ENCODE data around the gene ADAMTSL1. TPM values are rescaled to one million over a fixed set of nuclear protein-coding genes. Genes with fewer than 3 reads are reported as not detected.

ADAMTSL1 gene
- total and polyA plus RNA-seq, 2 donors from 2014 or later: 3.0 to 27.3 TPM

GRCh38 chr9:18678821-18679590 lies 205.1 kb downstream of the ADAMTSL1 start:
- FAIRE-seq (no peak), DNase-seq (no peak)
- no peak overlapping the region for H3K9ac ChIP-seq (ENCODE audit: low read length in 3 of 3)
- peaks cover 0 to 3% (median 0%) of the 10 kb centered on the region in 3 donors for H3K4me1 ChIP-seq (ENCODE audit: control insufficient read depth in 2 of 3, insufficient read depth in 2 of 3, low read depth in 1 of 3, low read length in 3 of 3)
- H3K36me3 ChIP-seq (ENCODE audit: control insufficient read depth in 2 of 3, insufficient read depth in 3 of 3, low read length in 3 of 3): no peaks in the 10 kb centered on the region
- H3K27me3 ChIP-seq (ENCODE audit: control insufficient read depth, insufficient read depth, low read length): no peaks in the 10 kb centered on the region
- H3K27ac ChIP-seq (ENCODE audit: low read depth in 2 of 2, low read length in 2 of 2): no peak overlapping the region
- H3K9me3 ChIP-seq (ENCODE audit: control insufficient read depth in 2 of 3, insufficient read depth in 1 of 3, low read length in 3 of 3): no peaks in the 10 kb centered on the region
- intact Hi-C loops (cut with DNase I): no loop called here
- TF ChIP-seq CTCF (IDR thresholded peaks at IDR 0.05; ENCODE audit: borderline replicate concordance, extremely low read depth, insufficient read depth): no peak
- H3K4me3 ChIP-seq (ENCODE audit: low read length in 3 of 3): no peak overlapping the region

GRCh38 chr9:18682907-18683306 lies 209.0 kb downstream of the ADAMTSL1 start:
- Histone ChIP-seq H3K27ac (ENCODE audit: low read depth in 2 of 2, low read length in 2 of 2) (no peak overlapping the region), H3K4me1 (ENCODE audit: control insufficient read depth in 2 of 3, insufficient read depth in 2 of 3, low read depth in 1 of 3, low read length in 3 of 3) (peaks cover 0 to 3% (median 0%) of the 10 kb centered on the region in 3 donors), H3K4me3 (ENCODE audit: low read length in 3 of 3) (no peak overlapping the region), H3K36me3 (ENCODE audit: control insufficient read depth in 2 of 3, insufficient read depth in 3 of 3, low read length in 3 of 3) (no peaks in the 10 kb centered on the region), H3K9me3 (ENCODE audit: control insufficient read depth in 2 of 3, insufficient read depth in 1 of 3, low read length in 3 of 3) (no peaks in the 10 kb centered on the region), H3K27me3 (ENCODE audit: control insufficient read depth, insufficient read depth, low read length) (no peaks in the 10 kb centered on the region), H3K9ac (ENCODE audit: low read length in 3 of 3) (no peak overlapping the region)
- TF ChIP-seq CTCF (IDR thresholded peaks at IDR 0.05; ENCODE audit: borderline replicate concordance, extremely low read depth, insufficient read depth): no peak
- FAIRE-seq: no peak
- intact Hi-C loops (cut with DNase I): no loop called here
- DNase-seq: no peak

GRCh38 chr9:18683312-18683711 lies 209.4 kb downstream of the ADAMTSL1 start:
- no peak overlapping the region for H3K9ac ChIP-seq (ENCODE audit: low read length in 3 of 3)
- peaks cover 0 to 3% (median 0%) of the 10 kb centered on the region in 3 donors for H3K4me1 ChIP-seq (ENCODE audit: control insufficient read depth in 2 of 3, insufficient read depth in 2 of 3, low read depth in 1 of 3, low read length in 3 of 3)
- no peak overlapping the region for H3K4me3 ChIP-seq (ENCODE audit: low read length in 3 of 3)
- H3K27ac ChIP-seq (ENCODE audit: low read depth in 2 of 2, low read length in 2 of 2): no peak overlapping the region
- no peaks in the 10 kb centered on the region for H3K9me3 ChIP-seq (ENCODE audit: control insufficient read depth in 2 of 3, insufficient read depth in 1 of 3, low read length in 3 of 3)
- TF ChIP-seq CTCF (IDR thresholded peaks at IDR 0.05; ENCODE audit: borderline replicate concordance, extremely low read depth, insufficient read depth): no peak
- DNase-seq: no peak
- intact Hi-C loops (cut with DNase I): no loop called here
- no peak for FAIRE-seq
- H3K27me3 ChIP-seq (ENCODE audit: control insufficient read depth, insufficient read depth, low read length): no peaks in the 10 kb centered on the region
- H3K36me3 ChIP-seq (ENCODE audit: control insufficient read depth in 2 of 3, insufficient read depth in 3 of 3, low read length in 3 of 3): no peaks in the 10 kb centered on the region
